Measurements from ENCODE around the gene MAN2B2.

DNA sequence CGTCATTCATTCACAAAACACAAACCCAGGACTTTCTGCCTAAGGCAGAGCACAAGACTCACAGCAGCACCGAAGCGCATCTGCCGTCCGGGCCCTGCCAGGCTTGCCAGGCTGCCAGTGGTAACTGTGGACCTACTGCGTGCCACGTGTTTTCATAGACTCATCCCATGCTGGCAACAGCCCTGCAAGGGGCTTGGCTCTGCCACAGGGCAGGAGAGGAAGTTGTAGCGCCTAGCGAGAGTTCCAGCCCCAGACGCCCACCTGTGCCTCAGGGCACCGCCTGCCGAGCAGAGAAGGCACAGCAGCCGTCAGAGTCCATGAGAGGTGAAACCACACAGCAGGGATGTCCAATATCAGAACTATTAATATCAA, 46.6 kb downstream of the MAN2B2 start:
- TF ChIP-seq, protein P1, sequence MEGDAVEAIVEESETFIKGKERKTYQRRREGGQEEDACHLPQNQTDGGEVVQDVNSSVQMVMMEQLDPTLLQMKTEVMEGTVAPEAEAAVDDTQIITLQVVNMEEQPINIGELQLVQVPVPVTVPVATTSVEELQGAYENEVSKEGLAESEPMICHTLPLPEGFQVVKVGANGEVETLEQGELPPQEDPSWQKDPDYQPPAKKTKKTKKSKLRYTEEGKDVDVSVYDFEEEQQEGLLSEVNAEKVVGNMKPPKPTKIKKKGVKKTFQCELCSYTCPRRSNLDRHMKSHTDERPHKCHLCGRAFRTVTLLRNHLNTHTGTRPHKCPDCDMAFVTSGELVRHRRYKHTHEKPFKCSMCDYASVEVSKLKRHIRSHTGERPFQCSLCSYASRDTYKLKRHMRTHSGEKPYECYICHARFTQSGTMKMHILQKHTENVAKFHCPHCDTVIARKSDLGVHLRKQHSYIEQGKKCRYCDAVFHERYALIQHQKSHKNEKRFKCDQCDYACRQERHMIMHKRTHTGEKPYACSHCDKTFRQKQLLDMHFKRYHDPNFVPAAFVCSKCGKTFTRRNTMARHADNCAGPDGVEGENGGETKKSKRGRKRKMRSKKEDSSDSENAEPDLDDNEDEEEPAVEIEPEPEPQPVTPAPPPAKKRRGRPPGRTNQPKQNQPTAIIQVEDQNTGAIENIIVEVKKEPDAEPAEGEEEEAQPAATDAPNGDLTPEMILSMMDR (conservative IDR thresholded peaks at IDR 0.05; ENCODE audit: low read depth, low read length): no peak
- no peak for TF ChIP-seq EZH2 (IDR thresholded peaks at IDR 0.05; ENCODE audit: low read length, unreplicated experiment)
